Stimulated activated CD8-positive, alpha-beta memory T cell treated with anti-CD3 and anti-CD28 coated beads, Interleukin-15, amount 100 ng/mL, for 24 hours (primary cell): ENCODE measurements around the gene FPGS.
"Not testable (repeated sequence)": the region's sequence is repeated elsewhere in the genome, so short reads cannot be mapped to it uniquely, and the experiment has no call there.

Experiments
- DNase-seq: peaks from one replicate; pipeline ENCODE4 v3.0.0-alpha.2; 2020; ENCODE audit warnings: low read depth

FPGS gene

GRCh38 chr9:127838375-127839078 lies 35.8 kb downstream of the FPGS start:
- DNase-seq, result no peak

DNA sequence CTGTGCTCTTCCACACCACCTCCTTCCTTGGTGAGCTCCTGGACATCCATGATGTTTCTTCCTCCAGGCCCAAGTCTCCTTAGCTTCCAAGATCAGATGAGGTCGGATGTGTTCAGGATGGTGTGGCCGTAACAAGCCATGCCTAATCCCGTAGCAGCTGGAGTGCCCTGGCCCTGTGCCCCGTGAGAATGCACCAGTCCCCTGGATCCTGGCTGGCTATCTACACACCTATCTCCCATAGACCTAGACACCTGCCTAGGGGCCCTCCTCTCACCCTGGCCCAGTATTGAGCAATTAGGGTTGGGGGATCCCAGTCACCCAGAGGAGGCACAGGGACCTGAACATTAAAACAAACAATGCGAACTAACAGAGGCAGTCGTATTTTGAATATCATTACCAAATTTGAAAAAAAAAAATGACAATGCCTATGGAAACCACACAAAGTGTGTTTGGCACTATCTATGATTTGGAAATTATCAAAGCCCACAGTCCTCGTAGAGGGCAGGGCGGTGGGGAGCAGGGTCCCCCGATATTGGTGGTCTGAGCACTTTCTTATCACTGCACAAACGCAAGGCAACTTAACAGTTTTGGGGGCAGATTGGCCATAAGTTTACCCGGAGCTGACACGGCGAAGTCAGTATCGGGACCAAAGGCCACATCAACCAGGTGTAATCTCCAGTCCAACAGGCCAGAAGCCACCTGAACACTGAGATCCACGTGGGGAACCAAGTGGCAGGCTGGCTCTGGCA lies 38.6 kb downstream of the FPGS start:
- DNase-seq, result no peak

- DNase-seq, result no peak
Measured at GRCh38 chr9:127844821-127845359, 42.2 kb downstream of the FPGS start.

GRCh38 chr9:127845619-127846018 lies 42.9 kb downstream of the FPGS start:
- not testable (repeated sequence) for DNase-seq

GRCh38 chr9:127846443-127847177 lies 43.9 kb downstream of the FPGS start:
- DNase-seq, result no peak

GRCh38 chr9:127847178-127847510 lies 44.5 kb downstream of the FPGS start:
- no peak for DNase-seq

DNA sequence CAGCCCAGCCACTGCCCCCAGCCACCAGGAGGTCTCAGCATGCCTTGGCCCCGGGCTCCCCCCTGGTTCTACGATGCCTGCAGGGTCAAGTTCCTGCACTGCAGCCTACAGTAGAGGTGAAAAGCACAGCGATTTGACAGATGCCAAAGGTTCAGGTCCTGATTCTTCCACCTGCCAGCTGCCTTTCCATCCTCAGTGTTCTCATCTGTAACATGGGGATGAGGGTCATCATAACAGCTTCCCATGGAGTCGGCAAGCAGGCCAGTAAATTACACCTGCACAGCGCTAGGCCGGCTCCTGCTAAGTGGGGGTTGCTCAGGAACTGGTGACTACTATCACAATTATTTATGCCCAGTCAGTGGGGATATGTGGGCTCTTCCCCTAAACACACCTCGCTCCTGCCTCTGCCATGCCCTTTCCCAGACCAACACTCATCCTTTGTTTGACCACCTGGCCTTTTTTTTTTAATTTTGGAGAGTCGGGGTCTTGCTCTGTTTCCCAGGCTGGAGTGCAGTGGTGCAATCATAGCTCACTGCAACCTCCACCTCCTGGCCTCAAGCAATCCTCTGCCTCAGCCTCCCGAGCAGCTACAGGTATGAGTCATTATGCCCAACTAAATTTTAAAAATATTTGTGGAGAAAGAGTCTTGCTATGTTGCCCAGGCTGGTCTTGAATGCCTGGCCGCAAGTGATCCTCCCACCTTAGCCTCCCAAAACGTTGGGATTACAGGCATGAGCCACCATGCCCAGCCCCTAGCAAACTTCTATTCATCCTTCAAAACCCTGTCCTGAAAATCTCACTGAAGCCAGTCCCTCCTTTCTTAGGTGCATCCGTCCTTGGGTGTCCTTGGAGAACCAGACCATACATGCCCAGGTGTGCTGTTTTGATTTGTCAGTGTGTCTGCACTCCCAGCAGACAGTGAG lies 45.4 kb downstream of the FPGS start:
- DNase-seq, result no peak

GRCh38 chr9:127848756-127849504 lies 46.2 kb downstream of the FPGS start:
- no peak for DNase-seq

GRCh38 chr9:127850286-127850830 lies 47.7 kb downstream of the FPGS start:
- no peak for DNase-seq

DNA sequence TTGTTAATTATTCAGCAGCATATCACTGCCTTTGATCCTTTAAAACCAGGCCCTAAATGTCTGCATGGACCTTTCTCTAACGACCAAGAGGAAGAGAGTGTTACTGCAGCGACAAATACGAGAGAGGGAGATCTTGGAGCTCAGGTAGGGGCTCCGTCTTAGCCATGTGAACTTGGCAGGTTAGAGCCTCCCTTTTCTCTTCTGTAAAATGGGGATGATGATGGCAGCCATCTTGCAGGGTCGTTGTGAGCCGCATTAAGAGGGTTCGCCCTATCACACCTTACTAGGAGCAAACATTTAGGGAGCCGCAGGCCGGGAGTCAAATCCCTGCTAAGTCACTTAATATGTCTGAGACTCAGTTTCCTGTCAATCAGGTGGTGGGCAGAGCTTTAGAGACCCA lies 50.1 kb downstream of the FPGS start:
- no peak for DNase-seq

- no peak for DNase-seq
Measured at GRCh38 chr9:127853312-127854183, 50.9 kb downstream of the FPGS start.

DNA sequence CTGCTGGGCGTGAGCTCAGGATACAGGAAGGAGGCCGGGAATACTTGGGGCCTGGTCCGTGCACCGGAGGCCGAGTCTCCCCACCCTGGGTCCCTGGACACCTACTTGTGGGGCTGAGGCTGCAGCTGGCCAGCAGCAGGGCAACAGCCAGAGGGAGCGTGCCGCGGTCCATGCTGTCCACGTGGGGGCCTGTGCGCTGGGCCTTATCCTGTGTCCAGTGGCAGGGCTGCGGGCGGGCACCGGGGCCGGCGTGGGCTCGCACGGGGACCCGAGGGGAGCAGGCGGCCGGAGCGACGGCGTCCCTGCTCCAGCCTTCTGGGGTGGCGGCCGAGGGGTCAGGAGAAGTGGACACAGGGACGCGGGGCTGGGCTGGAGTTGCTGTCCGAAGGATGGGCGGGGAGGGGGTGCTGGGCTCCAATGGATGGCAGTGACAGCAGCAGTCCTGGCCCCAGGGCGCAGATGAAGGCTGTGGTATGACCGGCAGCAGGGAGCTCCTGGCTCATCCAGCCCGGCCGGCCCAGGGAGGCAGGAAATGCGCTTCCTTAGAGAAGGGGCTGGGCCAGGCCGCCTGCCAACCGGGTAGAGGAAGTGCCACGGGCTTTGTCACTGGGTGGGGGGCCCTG lies 51.6 kb downstream of the FPGS start, which contains the start of gene ENG:
Gene ENG (minus strand): TSS at position 475 of the 623 bp plus-strand sequence. CDS start 303 bp downstream, at position 172.
- no peak for DNase-seq

DNA sequence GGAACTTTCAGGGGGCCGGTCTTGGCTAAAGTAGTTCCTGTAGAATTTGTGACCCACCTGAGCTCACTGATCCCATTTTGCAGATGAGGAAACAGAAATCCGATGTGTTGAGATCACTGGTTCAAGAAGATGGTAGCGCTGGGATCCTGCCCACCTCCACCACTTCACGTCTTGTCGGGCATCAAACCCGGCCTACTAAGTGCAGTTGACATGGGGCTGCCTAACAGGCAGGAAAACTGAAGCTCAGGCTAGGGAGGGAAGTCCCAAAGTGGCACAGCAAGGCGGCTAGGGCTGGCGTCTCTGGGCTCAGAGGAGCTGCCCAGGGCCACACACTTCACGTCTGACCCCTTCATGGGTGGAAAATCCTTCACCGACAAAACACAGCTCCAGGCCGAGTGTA lies 52.3 kb downstream of the FPGS start:
- no peak for DNase-seq

DNA sequence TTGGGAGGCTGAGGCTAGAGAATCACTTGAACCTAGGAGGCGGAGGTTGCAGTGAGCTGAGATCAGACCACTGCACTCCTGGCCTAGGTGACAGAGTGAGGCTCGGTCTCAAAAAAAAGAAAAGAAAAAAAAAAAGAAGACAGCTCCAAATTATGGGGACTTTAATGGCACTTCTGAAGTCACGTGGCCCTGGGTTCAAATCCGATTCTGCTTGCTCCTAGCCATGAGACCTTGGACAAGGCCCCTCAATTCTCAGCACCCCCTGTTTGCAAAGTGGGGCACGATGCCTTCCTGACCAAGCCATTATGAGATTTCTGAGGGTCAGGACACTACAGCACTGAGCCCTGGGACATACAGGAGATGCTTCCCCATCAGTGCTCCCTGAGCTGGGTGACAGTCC lies 52.8 kb downstream of the FPGS start:
- DNase-seq, result no peak

DNA sequence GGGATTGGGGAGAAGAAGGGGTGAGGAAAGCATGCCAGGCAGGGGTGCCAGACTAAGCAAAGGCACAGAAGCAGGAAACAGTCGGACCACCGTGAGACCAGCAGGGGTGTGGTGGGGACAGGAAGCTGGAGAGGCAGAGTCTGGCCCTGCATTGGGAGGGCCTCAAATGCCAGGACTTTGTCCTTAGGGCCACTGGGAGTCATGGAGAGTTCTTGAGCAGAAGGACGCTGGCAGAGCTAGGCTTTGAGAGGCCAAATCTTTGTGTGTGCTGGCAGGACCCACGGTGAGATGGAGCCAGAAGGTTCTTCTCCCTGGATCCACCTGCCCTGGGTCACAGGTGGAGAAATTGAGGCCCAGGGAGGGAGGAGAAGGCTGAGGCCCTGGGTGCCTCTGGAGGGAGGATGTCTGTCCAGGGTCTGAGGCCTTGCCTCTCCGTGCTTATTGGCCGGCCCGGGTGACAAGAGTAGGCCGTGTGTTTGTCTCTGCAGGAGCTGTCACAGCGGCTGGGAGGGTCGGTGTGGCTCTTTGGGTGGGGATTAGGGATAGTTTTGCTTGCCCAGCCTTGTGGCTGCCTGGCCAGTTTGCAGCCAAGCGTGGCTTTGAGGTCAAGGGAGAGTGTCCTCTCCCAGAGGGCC lies 53.5 kb downstream of the FPGS start:
- DNase-seq, result no peak

DNA sequence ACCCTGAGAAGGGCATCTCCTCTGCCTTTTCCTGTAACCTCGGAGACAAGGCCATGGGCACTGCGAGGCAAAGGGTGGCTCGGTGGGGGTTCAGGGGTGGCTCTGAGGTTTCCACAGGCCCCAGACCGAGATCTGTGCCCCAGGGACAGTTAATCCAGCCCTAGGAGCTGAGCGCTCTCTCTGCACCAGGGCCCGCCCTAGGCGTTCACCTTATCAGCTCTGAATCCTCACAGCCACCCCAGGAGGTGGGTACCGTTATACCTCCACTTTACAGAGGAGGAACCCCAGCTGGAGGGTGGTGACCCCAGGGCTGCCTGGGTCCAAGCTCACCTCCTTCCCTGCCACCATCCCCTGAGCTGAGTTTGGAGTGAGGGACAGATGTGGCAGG lies 54.0 kb downstream of the FPGS start:
- DNase-seq, result no peak

- no peak for DNase-seq
Measured at GRCh38 chr9:127857278-127857677, 54.6 kb downstream of the FPGS start.

DNA sequence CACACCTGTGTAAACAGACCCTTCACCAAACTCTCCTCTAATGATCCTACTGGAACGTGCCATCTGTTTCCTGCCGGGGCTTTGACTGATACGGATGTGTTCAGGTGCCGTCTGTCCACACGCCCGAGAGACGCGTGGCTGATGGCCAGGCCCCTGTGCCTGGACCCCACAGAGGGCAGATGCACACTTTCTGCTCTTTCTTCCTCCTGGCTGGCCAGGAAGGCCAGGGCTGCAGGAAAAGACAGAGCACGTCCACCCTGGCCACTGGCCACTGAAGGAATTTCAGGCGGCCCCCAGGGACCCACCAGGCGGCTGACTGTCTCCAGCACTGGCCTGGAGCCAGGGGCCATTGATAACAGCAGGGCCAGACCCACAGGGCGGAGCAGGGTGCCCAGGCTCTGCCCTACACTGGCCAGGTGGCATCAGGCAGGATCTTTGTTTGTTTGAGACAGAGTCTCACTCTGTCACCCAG lies 55.4 kb downstream of the FPGS start:
- DNase-seq, result no peak

GRCh38 chr9:127860260-127860659 lies 57.6 kb downstream of the FPGS start:
- DNase-seq, result no peak
